ENCODE data around the gene TEAD1.

DNA sequence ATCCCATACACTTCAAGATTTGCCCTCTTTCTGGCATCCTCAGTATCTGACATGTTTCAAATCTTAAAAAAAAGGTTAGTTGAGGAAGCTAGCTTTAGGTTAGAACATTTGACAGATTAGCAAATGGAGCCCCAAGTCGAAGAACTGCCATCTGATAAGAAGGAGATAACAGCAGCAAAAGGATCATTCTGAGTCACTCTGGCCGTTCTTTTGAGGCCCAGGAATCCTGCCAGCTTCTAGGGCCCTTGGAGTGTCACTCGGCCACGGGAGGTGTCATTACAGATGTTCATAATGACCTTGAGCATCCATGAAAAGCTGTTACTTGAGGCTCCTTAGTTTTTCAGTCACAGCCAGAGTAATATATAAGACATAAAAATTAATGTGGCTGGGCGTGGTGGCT is 202.8 kb downstream of the TEAD1 start:
- TF ChIP-seq, protein P1, sequence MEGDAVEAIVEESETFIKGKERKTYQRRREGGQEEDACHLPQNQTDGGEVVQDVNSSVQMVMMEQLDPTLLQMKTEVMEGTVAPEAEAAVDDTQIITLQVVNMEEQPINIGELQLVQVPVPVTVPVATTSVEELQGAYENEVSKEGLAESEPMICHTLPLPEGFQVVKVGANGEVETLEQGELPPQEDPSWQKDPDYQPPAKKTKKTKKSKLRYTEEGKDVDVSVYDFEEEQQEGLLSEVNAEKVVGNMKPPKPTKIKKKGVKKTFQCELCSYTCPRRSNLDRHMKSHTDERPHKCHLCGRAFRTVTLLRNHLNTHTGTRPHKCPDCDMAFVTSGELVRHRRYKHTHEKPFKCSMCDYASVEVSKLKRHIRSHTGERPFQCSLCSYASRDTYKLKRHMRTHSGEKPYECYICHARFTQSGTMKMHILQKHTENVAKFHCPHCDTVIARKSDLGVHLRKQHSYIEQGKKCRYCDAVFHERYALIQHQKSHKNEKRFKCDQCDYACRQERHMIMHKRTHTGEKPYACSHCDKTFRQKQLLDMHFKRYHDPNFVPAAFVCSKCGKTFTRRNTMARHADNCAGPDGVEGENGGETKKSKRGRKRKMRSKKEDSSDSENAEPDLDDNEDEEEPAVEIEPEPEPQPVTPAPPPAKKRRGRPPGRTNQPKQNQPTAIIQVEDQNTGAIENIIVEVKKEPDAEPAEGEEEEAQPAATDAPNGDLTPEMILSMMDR (conservative IDR thresholded peaks at IDR 0.05): no peak
- TF ChIP-seq ZFX (IDR thresholded peaks at IDR 0.05): no peak
